SK-N-SH treated with all-trans-retinoic acid at 6 μM for 48 hours (cell line): Measurements from ENCODE around the gene WNT5A.
A peak's percentile ranks its signal among the peaks of the same experiment; 100 is the strongest.

ENCODE experiments used
- ATAC-seq: fragments of 200-7000 bp; cut with Tn5 transposase; 3 replicates; pipeline ENCODE4 v1.9.1; 2020; ENCODE audit warnings: mild to moderate bottlenecking, moderate library complexity
- ARNTL ChIP-seq: fragments of 450-650 bp; formaldehyde crosslinking; IDR thresholded peaks from 2 replicates; pipeline ENCODE4 v1.5.0; 2020; ENCODE audit warnings: low read depth, mild to moderate bottlenecking, moderate library complexity, borderline replicate concordance
- CSDC2 ChIP-seq: fragments of 250-450 bp; sonication (Bioruptor Pico); IDR thresholded peaks from 2 replicates; pipeline ENCODE4 v1.5.0; 2020; ENCODE audit warnings: mild to moderate bottlenecking, moderate library complexity
- CSRNP3 ChIP-seq: fragments of 250-450 bp; sonication (Bioruptor Pico); IDR thresholded peaks from 2 replicates; pipeline ENCODE4 v1.5.1; 2021; ENCODE audit warnings: mild to moderate bottlenecking, moderate library complexity
- ESRRG ChIP-seq: fragments of 250-450 bp; sonication (Bioruptor Pico); IDR thresholded peaks from 2 replicates; pipeline ENCODE4 v1.6.1; 2021; ENCODE audit warnings: mild to moderate bottlenecking
- GLIS3 ChIP-seq: fragments of 250-450 bp; sonication (Bioruptor Pico); IDR thresholded peaks from 2 replicates; pipeline ENCODE4 v1.5.0; 2020; ENCODE audit warnings: mild to moderate bottlenecking, moderate library complexity
- ISL1 ChIP-seq: fragments of 250-450 bp; sonication (Bioruptor Pico); IDR thresholded peaks from 2 replicates; pipeline ENCODE4 v2.1.2; 2022; ENCODE audit warnings: mild to moderate bottlenecking, moderate library complexity
- OSR1 ChIP-seq: fragments of 250-450 bp; sonication (Bioruptor Pico); IDR thresholded peaks from 2 replicates; pipeline ENCODE4 v1.8.0; 2022; ENCODE audit warnings: moderate library complexity, mild to moderate bottlenecking, inconsistent platforms
- PPARA ChIP-seq: fragments of 250-450 bp; sonication (Bioruptor Pico); IDR thresholded peaks from 2 replicates; pipeline ENCODE4 v1.5.0; 2020; ENCODE audit warnings: mild to moderate bottlenecking, borderline replicate concordance
- RARB ChIP-seq: fragments of 250-450 bp; sonication (Bioruptor Pico); IDR thresholded peaks from 2 replicates; pipeline ENCODE4 v1.8.0; 2021; ENCODE audit warnings: mild to moderate bottlenecking, moderate library complexity
- SNAI2 ChIP-seq: fragments of 250-450 bp; sonication (Bioruptor Pico); IDR thresholded peaks from 2 replicates; pipeline ENCODE4 v1.5.0; 2020; ENCODE audit warnings: mild to moderate bottlenecking, moderate library complexity
- TOX ChIP-seq: fragments of 250-450 bp; sonication (Bioruptor Pico); IDR thresholded peaks from 2 replicates; pipeline ENCODE4 v1.8.0; 2021; ENCODE audit warnings: mild to moderate bottlenecking, moderate library complexity, borderline replicate concordance
- ZC3H10 ChIP-seq: fragments of 250-450 bp; sonication (Bioruptor Pico); IDR thresholded peaks from 2 replicates; pipeline ENCODE4 v1.5.1; 2021; ENCODE audit warnings: mild to moderate bottlenecking, moderate library complexity
- ZFP30 ChIP-seq: fragments of 450-650 bp; formaldehyde crosslinking; IDR thresholded peaks from 2 replicates; pipeline ENCODE4 v1.5.0; 2022; ENCODE audit warnings: mild to moderate bottlenecking, moderate library complexity
- ZNF565 ChIP-seq: fragments of 450-650 bp; formaldehyde crosslinking; conservative IDR thresholded peaks from 2 replicates; pipeline ENCODE4 v1.5.0; 2020; ENCODE audit warnings: low read depth, mild to moderate bottlenecking, moderate library complexity
- ZNF70 ChIP-seq: fragments of 450-650 bp; formaldehyde crosslinking; IDR thresholded peaks from 2 replicates; pipeline ENCODE4 v1.5.0; 2020; ENCODE audit warnings: mild to moderate bottlenecking, moderate library complexity
- ZNF8 ChIP-seq: fragments of 450-650 bp; formaldehyde crosslinking; IDR thresholded peaks from 2 replicates; pipeline ENCODE4 v1.5.0; 2020; ENCODE audit warnings: mild to moderate bottlenecking, moderate library complexity
- TF ChIP-seq, protein P1 (sequence below): fragments of 250-450 bp; sonication (Bioruptor Pico); IDR thresholded peaks from 2 replicates; pipeline ENCODE4 v1.5.1; 2020; ENCODE audit warnings: low read depth, mild to moderate bottlenecking, moderate library complexity
- TF ChIP-seq, protein P2 (sequence below): fragments of 250-450 bp; sonication (Bioruptor Pico); IDR thresholded peaks from 2 replicates; pipeline ENCODE4 v1.8.0; 2020; ENCODE audit warnings: mild to moderate bottlenecking, moderate library complexity, borderline replicate concordance
- TF ChIP-seq, protein P3 (sequence below): fragments of 250-450 bp; sonication (Bioruptor Pico); IDR thresholded peaks from 2 replicates; pipeline ENCODE4 v1.5.0; 2020; ENCODE audit warnings: mild to moderate bottlenecking, moderate library complexity
- TF ChIP-seq, protein P4 (sequence below): fragments of 250-450 bp; sonication (Bioruptor Pico); IDR thresholded peaks from 2 replicates; pipeline ENCODE4 v1.8.0; 2021; ENCODE audit warnings: low read depth, mild to moderate bottlenecking, moderate library complexity, borderline replicate concordance

WNT5A gene

DNA sequence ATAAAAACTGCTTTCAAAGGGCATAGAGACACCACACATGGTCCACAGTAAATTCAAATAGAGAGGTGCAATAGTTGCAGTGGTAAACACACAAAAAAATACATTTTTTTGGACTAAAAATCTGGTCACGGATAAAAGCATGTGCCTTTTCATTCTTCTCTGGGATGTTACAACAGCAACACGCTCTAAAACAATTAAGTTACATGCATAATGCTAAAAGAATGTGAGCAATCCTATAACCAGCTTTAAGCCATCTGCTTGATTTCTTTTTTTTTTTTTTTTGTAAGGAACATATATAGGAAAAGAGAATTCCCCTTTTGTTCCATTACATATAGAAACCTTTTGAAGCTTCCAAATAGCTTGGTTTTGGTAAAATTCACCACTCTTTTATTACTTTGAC is 20.0 kb downstream of the WNT5A start:
- peak; percentile 80 for ATAC-seq

GRCh38 chr3:55466526-55466925 is 20.6 kb downstream of the WNT5A start:
- ATAC-seq: no peak
- TF ChIP-seq ESRRG (CRISPR knock-in tag): no peak
- no peak for TF ChIP-seq ZFP30 (CRISPR knock-in tag)
- TF ChIP-seq, protein P1, sequence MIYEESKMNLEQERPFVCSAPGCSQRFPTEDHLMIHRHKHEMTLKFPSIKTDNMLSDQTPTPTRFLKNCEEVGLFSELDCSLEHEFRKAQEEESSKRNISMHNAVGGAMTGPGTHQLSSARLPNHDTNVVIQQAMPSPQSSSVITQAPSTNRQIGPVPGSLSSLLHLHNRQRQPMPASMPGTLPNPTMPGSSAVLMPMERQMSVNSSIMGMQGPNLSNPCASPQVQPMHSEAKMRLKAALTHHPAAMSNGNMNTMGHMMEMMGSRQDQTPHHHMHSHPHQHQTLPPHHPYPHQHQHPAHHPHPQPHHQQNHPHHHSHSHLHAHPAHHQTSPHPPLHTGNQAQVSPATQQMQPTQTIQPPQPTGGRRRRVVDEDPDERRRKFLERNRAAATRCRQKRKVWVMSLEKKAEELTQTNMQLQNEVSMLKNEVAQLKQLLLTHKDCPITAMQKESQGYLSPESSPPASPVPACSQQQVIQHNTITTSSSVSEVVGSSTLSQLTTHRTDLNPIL (CRISPR knock-in tag): no peak
- no peak for TF ChIP-seq SNAI2 (CRISPR knock-in tag)
- no peak for TF ChIP-seq CSDC2 (CRISPR knock-in tag)
- no peak for TF ChIP-seq ZNF8 (CRISPR knock-in tag)
- TF ChIP-seq ZNF565 (CRISPR knock-in tag): no peak
- TF ChIP-seq ZC3H10 (CRISPR knock-in tag): no peak
- no peak for TF ChIP-seq GLIS3 (CRISPR knock-in tag)
- TF ChIP-seq OSR1: no peak
- TF ChIP-seq, protein P2, sequence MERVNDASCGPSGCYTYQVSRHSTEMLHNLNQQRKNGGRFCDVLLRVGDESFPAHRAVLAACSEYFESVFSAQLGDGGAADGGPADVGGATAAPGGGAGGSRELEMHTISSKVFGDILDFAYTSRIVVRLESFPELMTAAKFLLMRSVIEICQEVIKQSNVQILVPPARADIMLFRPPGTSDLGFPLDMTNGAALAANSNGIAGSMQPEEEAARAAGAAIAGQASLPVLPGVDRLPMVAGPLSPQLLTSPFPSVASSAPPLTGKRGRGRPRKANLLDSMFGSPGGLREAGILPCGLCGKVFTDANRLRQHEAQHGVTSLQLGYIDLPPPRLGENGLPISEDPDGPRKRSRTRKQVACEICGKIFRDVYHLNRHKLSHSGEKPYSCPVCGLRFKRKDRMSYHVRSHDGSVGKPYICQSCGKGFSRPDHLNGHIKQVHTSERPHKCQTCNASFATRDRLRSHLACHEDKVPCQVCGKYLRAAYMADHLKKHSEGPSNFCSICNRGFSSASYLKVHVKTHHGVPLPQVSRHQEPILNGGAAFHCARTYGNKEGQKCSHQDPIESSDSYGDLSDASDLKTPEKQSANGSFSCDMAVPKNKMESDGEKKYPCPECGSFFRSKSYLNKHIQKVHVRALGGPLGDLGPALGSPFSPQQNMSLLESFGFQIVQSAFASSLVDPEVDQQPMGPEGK: no peak
- TF ChIP-seq RARB (CRISPR knock-in tag): no peak
- TF ChIP-seq ARNTL (CRISPR knock-in tag): no peak
- TF ChIP-seq ISL1 (CRISPR knock-in tag): no peak

More for the DNA sequence above, 20.0 kb downstream of the WNT5A start:
- TF ChIP-seq RARB (CRISPR knock-in tag): no peak
- TF ChIP-seq ISL1 (CRISPR knock-in tag): peak; percentile 64
- TF ChIP-seq, protein P3, sequence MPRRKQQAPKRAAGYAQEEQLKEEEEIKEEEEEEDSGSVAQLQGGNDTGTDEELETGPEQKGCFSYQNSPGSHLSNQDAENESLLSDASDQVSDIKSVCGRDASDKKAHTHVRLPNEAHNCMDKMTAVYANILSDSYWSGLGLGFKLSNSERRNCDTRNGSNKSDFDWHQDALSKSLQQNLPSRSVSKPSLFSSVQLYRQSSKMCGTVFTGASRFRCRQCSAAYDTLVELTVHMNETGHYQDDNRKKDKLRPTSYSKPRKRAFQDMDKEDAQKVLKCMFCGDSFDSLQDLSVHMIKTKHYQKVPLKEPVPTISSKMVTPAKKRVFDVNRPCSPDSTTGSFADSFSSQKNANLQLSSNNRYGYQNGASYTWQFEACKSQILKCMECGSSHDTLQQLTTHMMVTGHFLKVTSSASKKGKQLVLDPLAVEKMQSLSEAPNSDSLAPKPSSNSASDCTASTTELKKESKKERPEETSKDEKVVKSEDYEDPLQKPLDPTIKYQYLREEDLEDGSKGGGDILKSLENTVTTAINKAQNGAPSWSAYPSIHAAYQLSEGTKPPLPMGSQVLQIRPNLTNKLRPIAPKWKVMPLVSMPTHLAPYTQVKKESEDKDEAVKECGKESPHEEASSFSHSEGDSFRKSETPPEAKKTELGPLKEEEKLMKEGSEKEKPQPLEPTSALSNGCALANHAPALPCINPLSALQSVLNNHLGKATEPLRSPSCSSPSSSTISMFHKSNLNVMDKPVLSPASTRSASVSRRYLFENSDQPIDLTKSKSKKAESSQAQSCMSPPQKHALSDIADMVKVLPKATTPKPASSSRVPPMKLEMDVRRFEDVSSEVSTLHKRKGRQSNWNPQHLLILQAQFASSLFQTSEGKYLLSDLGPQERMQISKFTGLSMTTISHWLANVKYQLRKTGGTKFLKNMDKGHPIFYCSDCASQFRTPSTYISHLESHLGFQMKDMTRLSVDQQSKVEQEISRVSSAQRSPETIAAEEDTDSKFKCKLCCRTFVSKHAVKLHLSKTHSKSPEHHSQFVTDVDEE (CRISPR knock-in tag): no peak
- TF ChIP-seq PPARA (CRISPR knock-in tag): no peak
- TF ChIP-seq ZC3H10 (CRISPR knock-in tag): 0 out of 2 replicates have a peak, but pooled peaks have one; percentile 53
- TF ChIP-seq OSR1: no peak
- no peak for TF ChIP-seq ZFP30 (CRISPR knock-in tag)
- TF ChIP-seq, protein P4, sequence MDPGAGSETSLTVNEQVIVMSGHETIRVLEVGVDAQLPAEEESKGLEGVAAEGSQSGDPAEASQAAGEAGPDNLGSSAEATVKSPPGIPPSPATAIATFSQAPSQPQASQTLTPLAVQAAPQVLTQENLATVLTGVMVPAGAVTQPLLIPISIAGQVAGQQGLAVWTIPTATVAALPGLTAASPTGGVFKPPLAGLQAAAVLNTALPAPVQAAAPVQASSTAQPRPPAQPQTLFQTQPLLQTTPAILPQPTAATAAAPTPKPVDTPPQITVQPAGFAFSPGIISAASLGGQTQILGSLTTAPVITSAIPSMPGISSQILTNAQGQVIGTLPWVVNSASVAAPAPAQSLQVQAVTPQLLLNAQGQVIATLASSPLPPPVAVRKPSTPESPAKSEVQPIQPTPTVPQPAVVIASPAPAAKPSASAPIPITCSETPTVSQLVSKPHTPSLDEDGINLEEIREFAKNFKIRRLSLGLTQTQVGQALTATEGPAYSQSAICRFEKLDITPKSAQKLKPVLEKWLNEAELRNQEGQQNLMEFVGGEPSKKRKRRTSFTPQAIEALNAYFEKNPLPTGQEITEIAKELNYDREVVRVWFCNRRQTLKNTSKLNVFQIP: no peak
- TF ChIP-seq, protein P2: no peak
- TF ChIP-seq ZNF70: no peak
- TF ChIP-seq ESRRG (CRISPR knock-in tag): no peak
- TF ChIP-seq TOX: no peak
- no peak for TF ChIP-seq CSRNP3
- TF ChIP-seq, protein P1 (CRISPR knock-in tag): no peak
- TF ChIP-seq CSDC2 (CRISPR knock-in tag): no peak
- no peak for TF ChIP-seq ZNF565 (CRISPR knock-in tag)
